Immature natural killer cell (primary cell): ENCODE measurements around the gene INPP5F. TPM values are rescaled to one million over a fixed set of nuclear protein-coding genes. Genes with fewer than 3 reads are reported as not detected.
"Not testable (repeated sequence)": the region's sequence is repeated elsewhere in the genome, so short reads cannot be mapped to it uniquely, and the experiment has no call there.

Source experiments
- DNase-seq, 3 donors: peaks; one replicate each; pipeline ENCODE4 v3.0.0; 2022; ENCODE audit warnings: mixed read lengths in 1 of 3
- H3K27ac Mint-ChIP-seq, 6 donors: one replicate each; pipeline ENCODE4 v1.8.0; 2020; ENCODE audit warnings: mixed read lengths in 6 of 6, mild to moderate bottlenecking in 5 of 6, inconsistent platforms in 4 of 6, moderate library complexity in 3 of 6
- H3K27me3 Mint-ChIP-seq, 3 donors: one replicate each; pipeline ENCODE4 v1.8.0; 2020 to 2021; ENCODE audit warnings: low read depth in 3 of 3, mild to moderate bottlenecking in 3 of 3, mixed read lengths in 3 of 3, moderate library complexity in 3 of 3, inconsistent platforms in 1 of 3
- H3K36me3 Mint-ChIP-seq, 3 donors: one replicate each; pipeline ENCODE4 v1.8.0; 2020; ENCODE audit warnings: mixed read lengths in 3 of 3, inconsistent platforms in 2 of 3, mild to moderate bottlenecking in 2 of 3
- H3K4me1 Mint-ChIP-seq, 2 donors: one replicate each; pipeline ENCODE4 v1.8.0; 2020; ENCODE audit warnings: inconsistent platforms in 2 of 2, mild to moderate bottlenecking in 2 of 2, mixed read lengths in 2 of 2, moderate library complexity in 1 of 2
- H3K4me3 Mint-ChIP-seq, 5 donors: one replicate each; pipeline ENCODE4 v1.8.0; 2020; ENCODE audit warnings: mild to moderate bottlenecking in 5 of 5, mixed read lengths in 5 of 5, inconsistent platforms in 3 of 5, moderate library complexity in 3 of 5
- H3K9me3 Mint-ChIP-seq, 6 donors: one replicate each; pipeline ENCODE4 v1.8.0; 2020; ENCODE audit warnings: mild to moderate bottlenecking in 6 of 6, mixed read lengths in 6 of 6, inconsistent platforms in 4 of 6, moderate library complexity in 3 of 6
- polyA plus RNA-seq, 3 donors: library from polyadenylated mRNA; unstranded; fragments of 300-500 nt; fragmentation: Illumina TruSeq; gene quantifications; one replicate each; pipeline ENCODE4 v1.2.3, GENCODE V29; 2021

The INPP5F gene
- polyA plus RNA-seq, 3 donors from 2014 or later = 6.7 to 8.0 (median 6.8) TPM

GRCh38 chr10:119693262-119693957 is 32.4 kb upstream of the INPP5F start:
- Mint-ChIP-seq H3K4me3 (peak overlapping the region; percentile 58 to 83 (median 72)), H3K4me1 (peaks cover 43 to 52% of the 10 kb centered on the region in 2 donors), H3K27me3 (peaks cover 0 to 6% (median 3%) of the 10 kb centered on the region in 3 donors), H3K36me3 (peaks cover 0 to 3% (median 3%) of the 10 kb centered on the region in 3 donors), H3K9me3 (no peaks in the 10 kb centered on the region), H3K27ac (peak overlapping the region; percentile 81 to 95 (median 90))
- peak; percentile 70 to 73 (median 70) for DNase-seq

GRCh38 chr10:119694608-119695007 is 31.2 kb upstream of the INPP5F start:
- Mint-ChIP-seq H3K36me3 (peaks cover 0 to 3% (median 3%) of the 10 kb centered on the region in 3 donors), H3K27ac (peak overlapping the region; percentile 74 to 93 (median 88)), H3K27me3 (peaks cover 0 to 6% (median 3%) of the 10 kb centered on the region in 3 donors), H3K4me1 (peaks cover 43 to 49% of the 10 kb centered on the region in 2 donors), H3K9me3 (no peaks in the 10 kb centered on the region), H3K4me3 (peak overlapping the region in 4 of 5 donors; percentile 17 to 83 (median 67))
- DNase-seq = no peak

DNA sequence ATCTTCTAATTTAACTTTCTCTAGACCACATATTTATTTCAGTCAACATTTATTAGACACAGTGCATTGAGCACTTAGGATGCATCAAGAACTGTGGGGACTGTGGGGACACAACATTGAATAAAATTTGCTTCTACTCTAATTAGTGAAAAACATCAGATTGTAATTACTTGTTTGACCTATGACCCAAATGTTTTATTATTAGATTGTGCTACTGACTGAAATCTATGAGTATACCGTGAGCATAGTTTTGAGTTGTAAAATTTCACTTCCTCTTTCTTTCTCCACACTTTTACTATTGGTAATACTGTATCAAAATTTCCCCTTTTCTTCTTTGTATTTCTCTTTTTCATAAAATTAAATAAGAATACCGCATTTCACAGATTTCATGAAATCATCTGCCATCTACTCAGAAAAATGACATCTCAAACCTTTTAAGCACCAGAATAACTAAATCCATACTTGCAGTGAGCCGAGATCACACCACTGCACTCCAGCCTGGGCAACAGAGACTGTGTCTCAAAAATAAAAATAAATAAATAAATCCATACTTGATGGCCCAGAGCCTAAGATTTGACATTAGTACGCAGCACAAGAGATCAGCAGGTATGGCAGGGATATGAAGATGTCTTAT is 25.4 kb upstream of the INPP5F start:
- Mint-ChIP-seq H3K4me1 (peaks cover 2 to 8% of the 10 kb centered on the region in 2 donors), H3K36me3 (peaks cover 0 to 3% (median 3%) of the 10 kb centered on the region in 3 donors), H3K9me3 (no peaks in the 10 kb centered on the region), H3K4me3 (no peak overlapping the region), H3K27ac (no peak overlapping the region), H3K27me3 (peaks cover 0 to 3% (median 0%) of the 10 kb centered on the region in 3 donors)
- no peak for DNase-seq

DNA sequence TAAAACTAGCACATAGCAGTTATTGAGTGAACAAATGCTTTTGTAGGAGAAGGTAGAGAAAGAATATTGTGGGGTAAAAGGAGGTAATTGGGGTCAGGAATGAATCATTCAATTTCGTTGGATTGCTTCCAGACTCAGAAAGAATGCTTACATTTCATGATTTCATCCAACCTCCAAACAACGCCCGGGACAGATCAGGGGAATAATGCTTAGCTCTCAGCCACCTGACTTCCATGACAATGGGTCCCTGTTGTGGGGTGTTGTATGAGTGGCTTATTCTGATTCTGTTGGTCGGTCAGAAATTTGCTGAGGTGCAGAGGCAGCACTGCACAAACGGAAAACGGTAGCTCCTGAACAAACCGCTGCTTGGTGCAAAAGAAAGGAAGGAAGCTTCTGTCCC is 24.0 kb upstream of the INPP5F start:
- H3K27ac Mint-ChIP-seq = no peak overlapping the region
- DNase-seq = no peak
- peaks cover 0 to 9% (median 4%) of the 10 kb centered on the region in 3 donors for H3K36me3 Mint-ChIP-seq
- H3K4me1 Mint-ChIP-seq = no peaks in the 10 kb centered on the region
- no peak overlapping the region for H3K4me3 Mint-ChIP-seq
- no peaks in the 10 kb centered on the region for H3K9me3 Mint-ChIP-seq
- H3K27me3 Mint-ChIP-seq = peaks cover 0 to 3% (median 2%) of the 10 kb centered on the region in 3 donors

- Mint-ChIP-seq H3K9me3 (no peaks in the 10 kb centered on the region), H3K4me1 (no peaks in the 10 kb centered on the region), H3K27ac (no peak overlapping the region), H3K4me3 (no peak overlapping the region), H3K36me3 (peaks cover 0 to 15% (median 4%) of the 10 kb centered on the region in 3 donors), H3K27me3 (peaks cover 0 to 3% (median 2%) of the 10 kb centered on the region in 3 donors)
- no peak for DNase-seq
These were observed 23.3 kb upstream of the INPP5F start for GRCh38 chr10:119702583-119702982.

GRCh38 chr10:119703903-119704508 is 21.8 kb upstream of the INPP5F start:
- Mint-ChIP-seq H3K9me3 (no peaks in the 10 kb centered on the region), H3K36me3 (peaks cover 0 to 15% (median 4%) of the 10 kb centered on the region in 3 donors), H3K4me1 (no peaks in the 10 kb centered on the region), H3K4me3 (no peak overlapping the region), H3K27ac (no peak overlapping the region), H3K27me3 (peaks cover 0 to 3% (median 2%) of the 10 kb centered on the region in 3 donors)
- no peak for DNase-seq

DNA sequence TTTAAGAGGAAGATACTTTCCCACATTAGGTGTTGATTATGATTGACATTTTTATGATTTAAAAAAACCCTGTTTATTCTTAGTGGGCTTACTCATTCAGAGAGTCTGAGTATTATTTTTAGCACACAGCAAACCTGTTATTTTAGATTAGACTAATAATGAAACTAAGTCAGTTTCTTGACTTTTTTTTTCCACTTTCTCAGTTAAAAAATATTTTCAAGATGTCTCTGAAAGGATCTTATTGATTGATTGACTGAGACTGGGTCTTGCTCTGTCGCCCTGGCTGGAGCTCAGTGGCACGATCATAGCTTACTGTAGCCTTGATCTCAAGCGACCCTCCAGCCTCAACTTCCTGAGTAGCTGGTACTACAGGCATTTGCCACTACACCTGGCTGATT is 20.4 kb upstream of the INPP5F start:
- Mint-ChIP-seq H3K27ac (no peak overlapping the region), H3K27me3 (peaks cover 0 to 5% (median 2%) of the 10 kb centered on the region in 3 donors), H3K36me3 (peaks cover 0 to 15% (median 4%) of the 10 kb centered on the region in 3 donors), H3K4me1 (no peaks in the 10 kb centered on the region), H3K4me3 (no peak overlapping the region), H3K9me3 (no peaks in the 10 kb centered on the region)
- no peak for DNase-seq

DNA sequence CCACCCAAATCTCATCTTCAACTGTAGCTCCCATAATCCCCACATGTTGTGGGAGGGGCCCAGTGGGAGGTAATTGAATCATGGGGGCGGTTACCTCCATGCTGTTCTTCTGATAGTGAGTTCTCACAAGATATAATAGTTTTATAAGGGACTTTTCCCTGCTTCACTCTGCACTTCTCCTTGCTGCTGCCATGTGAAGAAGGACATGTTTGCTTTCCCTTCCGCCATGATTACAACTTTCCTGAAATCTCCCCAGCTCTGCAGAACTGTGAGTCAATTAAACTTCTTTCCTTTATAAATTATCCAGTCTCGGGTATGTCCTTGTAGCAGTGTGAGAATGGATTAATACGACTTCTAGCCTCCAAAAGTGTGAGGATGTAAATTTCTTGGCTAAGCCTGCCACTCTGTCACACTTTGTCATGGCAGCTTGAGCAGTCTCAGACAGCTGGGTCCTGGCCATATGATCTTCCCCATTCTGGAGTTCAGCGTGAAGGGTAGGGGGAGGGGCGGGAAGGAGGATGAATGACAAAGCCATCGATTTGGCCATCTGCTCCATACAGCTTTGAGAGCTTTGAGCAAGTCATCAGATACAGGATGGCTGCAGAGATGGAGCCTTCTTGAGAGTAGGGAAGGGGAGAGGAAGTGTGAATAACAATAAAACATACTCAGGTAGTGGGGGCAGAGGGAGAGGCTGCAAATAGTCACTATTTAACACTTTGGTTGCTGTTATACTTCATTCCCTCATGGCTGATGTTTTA is 19.1 kb upstream of the INPP5F start:
- no peak for DNase-seq
- no peaks in the 10 kb centered on the region for H3K4me1 Mint-ChIP-seq
- H3K27me3 Mint-ChIP-seq = peaks cover 0 to 2% (median 2%) of the 10 kb centered on the region in 3 donors
- H3K9me3 Mint-ChIP-seq = no peaks in the 10 kb centered on the region
- H3K36me3 Mint-ChIP-seq = peaks cover 0 to 15% (median 4%) of the 10 kb centered on the region in 3 donors
- H3K27ac Mint-ChIP-seq = no peak overlapping the region
- no peak overlapping the region for H3K4me3 Mint-ChIP-seq

DNA sequence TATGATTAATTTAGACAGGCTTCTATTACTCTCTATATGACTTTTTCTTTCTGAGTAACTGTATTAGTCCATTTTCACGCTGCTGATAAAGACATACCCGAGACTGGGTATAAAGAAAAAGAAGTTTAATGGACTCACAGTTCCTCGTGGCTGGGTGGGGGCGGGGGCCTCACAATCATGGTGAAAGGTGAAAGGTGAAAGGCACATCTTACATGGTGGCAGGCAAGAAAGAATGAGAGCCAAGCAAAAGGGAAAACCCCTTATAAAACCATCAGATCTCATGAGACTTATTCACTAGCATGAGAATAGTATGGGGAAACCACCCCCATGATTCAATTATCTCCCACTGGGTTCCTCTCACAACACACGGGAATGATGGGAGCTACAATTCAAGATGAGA is 18.5 kb upstream of the INPP5F start:
- H3K27ac Mint-ChIP-seq, H3K27me3 Mint-ChIP-seq, DNase-seq, H3K4me3 Mint-ChIP-seq, H3K4me1 Mint-ChIP-seq, H3K9me3 Mint-ChIP-seq: not testable (repeated sequence)
- H3K36me3 Mint-ChIP-seq = peaks cover 0 to 15% (median 4%) of the 10 kb centered on the region in 3 donors

DNA sequence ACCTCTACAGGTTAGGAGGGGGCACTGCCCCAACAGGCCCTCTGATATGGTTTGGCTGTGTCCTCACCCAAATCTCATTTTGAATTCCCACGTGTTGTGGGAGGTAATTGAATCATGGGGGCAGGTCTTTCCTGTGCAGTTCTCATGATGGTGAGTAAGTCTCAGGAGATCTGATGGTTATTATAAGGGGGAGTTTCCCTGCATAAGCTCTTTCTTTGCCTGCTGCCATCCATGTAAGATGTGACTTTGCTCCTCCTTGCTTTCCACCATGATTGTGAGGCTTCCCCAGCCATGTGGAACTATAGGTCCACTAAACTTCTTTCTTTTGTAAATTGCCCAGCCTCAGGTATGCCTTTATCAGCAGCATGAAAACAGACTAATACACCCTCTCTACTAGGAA is 14.9 kb upstream of the INPP5F start:
- not testable (repeated sequence) for DNase-seq, H3K27ac Mint-ChIP-seq, H3K4me1 Mint-ChIP-seq, H3K9me3 Mint-ChIP-seq, H3K27me3 Mint-ChIP-seq, H3K4me3 Mint-ChIP-seq
- peaks cover 0 to 15% (median 4%) of the 10 kb centered on the region in 3 donors for H3K36me3 Mint-ChIP-seq

DNA sequence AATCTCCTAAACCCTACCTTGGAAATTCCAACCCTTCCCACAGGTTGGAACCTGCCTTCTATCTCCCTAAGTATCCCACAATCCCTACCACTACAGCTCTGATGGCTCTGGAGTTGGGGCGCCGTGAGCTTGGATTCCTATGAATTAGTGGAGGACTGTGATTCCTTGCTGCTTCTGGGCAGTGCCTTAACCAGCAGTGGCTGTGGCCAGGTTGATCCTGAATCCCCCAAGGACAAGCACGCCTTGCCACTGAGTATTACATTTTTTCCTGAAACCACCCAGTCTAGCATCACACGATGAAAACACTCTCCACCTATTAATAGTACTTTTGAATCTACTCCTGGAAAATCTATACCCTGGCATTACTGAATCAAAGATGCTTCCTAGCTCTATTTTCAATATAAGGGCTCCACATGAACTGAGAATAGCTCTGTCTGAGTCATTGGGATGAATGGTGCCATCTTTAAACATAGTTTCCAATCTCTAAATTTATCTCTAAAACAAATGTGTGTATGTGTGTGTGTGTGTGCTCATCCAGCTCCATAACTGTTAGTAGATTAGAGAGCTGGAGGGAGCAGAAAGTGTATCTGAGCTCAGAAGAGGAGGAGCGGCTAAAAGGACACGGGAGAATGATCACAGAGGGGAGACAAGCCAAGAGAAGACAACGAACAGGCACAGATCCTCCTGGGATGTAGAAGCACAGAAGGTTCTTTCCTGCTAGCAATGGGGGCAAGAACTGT is 11.9 kb upstream of the INPP5F start:
- Mint-ChIP-seq H3K36me3 (no peaks in the 10 kb centered on the region), H3K4me1 (no peaks in the 10 kb centered on the region), H3K27ac (no peak overlapping the region), H3K4me3 (no peak overlapping the region), H3K27me3 (peaks cover 0 to 2% (median 2%) of the 10 kb centered on the region in 3 donors), H3K9me3 (no peaks in the 10 kb centered on the region)
- DNase-seq = no peak

DNA sequence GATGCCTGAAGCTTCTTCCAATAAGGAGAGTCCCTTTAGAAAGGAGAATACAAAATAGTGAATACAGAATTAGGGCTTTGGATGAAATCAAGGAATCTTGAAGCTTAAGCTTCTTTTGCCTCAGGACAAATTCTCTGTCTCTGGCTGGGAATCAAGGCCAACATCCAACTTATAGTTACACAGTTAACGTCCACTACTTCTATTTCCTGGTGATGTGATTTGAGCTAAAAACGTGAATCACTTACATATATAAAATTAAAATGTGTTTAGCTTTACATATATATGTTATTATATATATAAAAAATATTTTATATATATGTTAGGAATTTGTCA is 11.4 kb upstream of the INPP5F start:
- Mint-ChIP-seq H3K27ac (no peak overlapping the region), H3K4me3 (no peak overlapping the region), H3K9me3 (no peaks in the 10 kb centered on the region), H3K27me3 (peaks cover 0 to 2% (median 2%) of the 10 kb centered on the region in 3 donors), H3K36me3 (no peaks in the 10 kb centered on the region), H3K4me1 (no peaks in the 10 kb centered on the region)
- no peak for DNase-seq
